Lung (tissue), 12 donors: Measurements from ENCODE around the gene ZNF783. TPM values are rescaled to one million over a fixed set of nuclear protein-coding genes. Genes with fewer than 3 reads are reported as not detected.

Source experiments
- ATAC-seq: fragments of 200-7000 bp; cut with Tn5 transposase; one replicate; pipeline ENCODE4 v1.9.1; 2020; ENCODE audit warnings: moderate number of reproducible peaks; ENCODE audit not compliant: insufficient read depth, low FRiP score
- DNase-seq, 3 donors: peaks; one replicate each; pipeline ENCODE4 v3.0.0-alpha.2; 2013 to 2017
- H3K27ac ChIP-seq, 2 donors: one replicate each; pipeline ENCODE4 v1.5.1; 2013; ENCODE audit warnings: mild to moderate bottlenecking in 2 of 2, moderate library complexity in 2 of 2, control low read depth in 1 of 2, inconsistent platforms in 1 of 2, low read depth in 1 of 2, low read length in 1 of 2
- H3K27me3 ChIP-seq, 3 donors: one replicate each; pipeline ENCODE4 v1.5.1; 2013; ENCODE audit warnings: low read length in 2 of 3; ENCODE audit not compliant: control insufficient read depth in 3 of 3, insufficient read depth in 3 of 3
- H3K36me3 ChIP-seq, 4 donors: one replicate each; pipeline ENCODE4 v1.5.1; 2013; ENCODE audit warnings: low read length in 4 of 4, mild to moderate bottlenecking in 1 of 4, moderate library complexity in 1 of 4; ENCODE audit not compliant: control insufficient read depth in 4 of 4, insufficient read depth in 4 of 4
- H3K4me1 ChIP-seq, 5 donors: one replicate each; pipeline ENCODE4 v1.5.1; 2013; ENCODE audit warnings: low read length in 5 of 5, mild to moderate bottlenecking in 2 of 5, moderate library complexity in 1 of 5; ENCODE audit not compliant: control insufficient read depth in 5 of 5, insufficient read depth in 5 of 5
- H3K4me3 ChIP-seq: one replicate; pipeline ENCODE4 v1.5.1; 2013; ENCODE audit warnings: mild to moderate bottlenecking, control low read depth, moderate library complexity
- H3K9ac ChIP-seq, 2 donors: one replicate each; pipeline ENCODE4 v1.5.1; 2013; ENCODE audit warnings: low read length in 2 of 2, control low read depth in 1 of 2; ENCODE audit not compliant: insufficient read depth in 1 of 2
- H3K9me3 ChIP-seq, 4 donors: one replicate each; pipeline ENCODE4 v1.5.1; 2013; ENCODE audit warnings: low read length in 3 of 4, mild to moderate bottlenecking in 1 of 4, moderate library complexity in 1 of 4; ENCODE audit not compliant: control insufficient read depth in 4 of 4, insufficient read depth in 3 of 4
- CTCF ChIP-seq: IDR thresholded peaks from 2 replicates; pipeline ENCODE4 v1.5.1; 2012; ENCODE audit warnings: mild to moderate bottlenecking; ENCODE audit errors: control extremely low read depth, extremely low read depth
- WGBS, 2 donors: extraction: QIAGEN DNeasy Blood & Tissue Kit; methylation state at CpG; one replicate each; pipeline ENCODE4 v1.1.7; 2013; 5-methylcytosine and 5-hydroxymethylcytosine counted together
- polyA plus RNA-seq, 2 donors: library from polyadenylated mRNA; stranded (reverse); fragments of 200-250 nt; gene quantifications; one replicate each; pipeline ENCODE4 v1.2.1, GENCODE V29; 2013
- total RNA-seq, 2 donors: library from RNA; depleted of rRNA in 1 of 2; stranded (reverse); fragments of >200 nt in 1 of 2; gene quantifications; one replicate each; pipeline ENCODE4 v1.2.1, GENCODE V29; 2014 to 2021
- donor health status: control.
- donor health status: control.
- donor health status: Bipolar disorder and iron deficiency.
- donor health status: healthy.
- donor health status: DM: yes; HTN: yes; CAD: no.

The ZNF783 gene
- total and polyA plus RNA-seq, 4 donors: 6.2 to 16.3 (median 7.7) TPM

GRCh38 chr7:149280661-149281507 lies 18.9 kb downstream of the ZNF783 start:
- Histone ChIP-seq H3K36me3 (peaks cover 11 to 39% (median 14%) of the 10 kb centered on the region in 4 donors), H3K4me3 (no peak overlapping the region), H3K27me3 (no peaks in the 10 kb centered on the region), H3K4me1 (peaks cover 0 to 9% (median 3%) of the 10 kb centered on the region in 5 donors), H3K27ac (no peak overlapping the region), H3K9ac (no peak overlapping the region), H3K9me3 (no peaks in the 10 kb centered on the region)
- DNase-seq (no peak), ATAC-seq (no peak)
- WGBS, 2 donors: 93 to 95% methylated on average over 8 of the region's 8 CpGs
- no peak for TF ChIP-seq CTCF

GRCh38 chr7:149281508-149282330 lies 19.7 kb downstream of the ZNF783 start:
- no peak overlapping the region for H3K9ac ChIP-seq
- ATAC-seq (no peak), DNase-seq (no peak)
- 96 to 98% methylated on average over 52 to 59 of the region's 59 CpGs for WGBS, 2 donors
- H3K27me3 ChIP-seq: no peaks in the 10 kb centered on the region
- no peaks in the 10 kb centered on the region for H3K9me3 ChIP-seq
- H3K27ac ChIP-seq: no peak overlapping the region
- peaks cover 11 to 35% (median 14%) of the 10 kb centered on the region in 4 donors for H3K36me3 ChIP-seq
- no peak overlapping the region for H3K4me3 ChIP-seq
- H3K4me1 ChIP-seq: peaks cover 0 to 10% (median 3%) of the 10 kb centered on the region in 5 donors
- no peak for TF ChIP-seq CTCF

GRCh38 chr7:149282331-149282655 lies 20.3 kb downstream of the ZNF783 start:
- no peak overlapping the region for H3K9ac ChIP-seq
- no peaks in the 10 kb centered on the region for H3K9me3 ChIP-seq
- ATAC-seq: no peak
- DNase-seq: no peak
- peaks cover 11 to 35% (median 12%) of the 10 kb centered on the region in 4 donors for H3K36me3 ChIP-seq
- no peak for TF ChIP-seq CTCF
- peaks cover 0 to 10% (median 3%) of the 10 kb centered on the region in 5 donors for H3K4me1 ChIP-seq
- H3K27ac ChIP-seq: no peak overlapping the region
- WGBS, 2 donors: 84 to 93% methylated on average over 5 of the region's 5 CpGs
- H3K27me3 ChIP-seq: no peaks in the 10 kb centered on the region
- H3K4me3 ChIP-seq: no peak overlapping the region
